A673 (cell line): ENCODE data around the gene ZNF680. TPM values are rescaled to one million over a fixed set of nuclear protein-coding genes. Genes with fewer than 3 reads are reported as not detected.

Experiments used
- BruUV-seq: library from RNA; stranded (reverse); fragments of 400-500 nt; replicated peaks from 2 replicates; lab custom pipeline; 2021; lab: Mats Ljungman, UMichigan
- CTCF ChIA-PET: fragments of 300-600 bp; sonication (Branson Sonifier 250); formaldehyde crosslinking; loops from one replicate; lab custom pipeline; 2022; ENCODE audit warnings: antibody characterized with exemption; lab: Charles Lee
- POLR2A ChIA-PET: fragments of 300-600 bp; sonication (Branson Sonifier 250); formaldehyde crosslinking; loops from one replicate; lab custom pipeline; 2022; ENCODE audit warnings: antibody characterized with exemption; ENCODE audit not compliant: low non-redundant PET; lab: Charles Lee
- DNase-seq: peaks from one replicate; pipeline ENCODE4 v3.0.0-alpha.2; 2015; ENCODE audit warnings: low spot score
- H3K27ac ChIP-seq: fragments of 200-600 bp; sonication (generic); 2 replicates; pipeline ENCODE4 v1.5.1; 2016; ENCODE audit warnings: mixed run types, low read depth, mild to moderate bottlenecking, mixed read lengths, antibody characterized with exemption, low read length; ENCODE audit not compliant: poor library complexity, severe bottlenecking
- H3K27me3 ChIP-seq: fragments of 200-600 bp; sonication (generic); replicated peaks from 2 replicates; pipeline ENCODE4 v1.6.1; 2017; ENCODE audit warnings: mixed run types, low read depth, mild to moderate bottlenecking, mixed read lengths, antibody characterized with exemption, low read length; ENCODE audit not compliant: insufficient read depth, poor library complexity
- H3K36me3 ChIP-seq: fragments of 200-600 bp; sonication (generic); 2 replicates; pipeline ENCODE4 v1.6.1; 2016; ENCODE audit warnings: mixed run types, mild to moderate bottlenecking, mixed read lengths, antibody characterized with exemption, low read length; ENCODE audit not compliant: insufficient read depth, poor library complexity, severe bottlenecking
- H3K4me1 ChIP-seq: fragments of 200-600 bp; sonication (generic); 2 replicates; pipeline ENCODE4 v1.6.1; 2017; ENCODE audit warnings: mixed run types, mild to moderate bottlenecking, mixed read lengths, antibody characterized with exemption, low read length; ENCODE audit not compliant: insufficient read depth, poor library complexity, severe bottlenecking
- H3K4me3 ChIP-seq: fragments of 200-600 bp; sonication (generic); 2 replicates; pipeline ENCODE4 v1.5.1; 2016; ENCODE audit warnings: low read depth, mixed run types, mild to moderate bottlenecking, mixed read lengths, low read length; ENCODE audit not compliant: poor library complexity, severe bottlenecking
- H3K9me3 ChIP-seq: fragments of 200-600 bp; sonication (generic); 2 replicates; pipeline ENCODE4 v1.6.1; 2016; ENCODE audit warnings: mixed run types, low read depth, mild to moderate bottlenecking, mixed read lengths, antibody characterized with exemption, low read length; ENCODE audit not compliant: poor library complexity, severe bottlenecking
- CTCF ChIP-seq: fragments of 300-800, 200-600 bp; sonication (generic); conservative IDR thresholded peaks from 2 replicates; pipeline ENCODE4 v1.5.1; 2017; ENCODE audit warnings: low read depth, mild to moderate bottlenecking, antibody characterized with exemption, low read length, moderate library complexity, mixed read lengths
- EZH2 ChIP-seq: fragments of 200-600 bp; sonication (generic); IDR thresholded peaks from 2 replicates; pipeline ENCODE4 v1.6.1; 2017; ENCODE audit warnings: borderline replicate concordance, low read depth, mild to moderate bottlenecking, mixed read lengths, antibody characterized with exemption, low read length; ENCODE audit not compliant: poor library complexity, severe bottlenecking
- intact Hi-C: fragments of 100-400 bp; cut with micrococcal nuclease; formaldehyde crosslinking; loops from one replicate; pipeline ENCODE4 v1.10.0; 2022; ENCODE audit not compliant: unreplicated experiment
- total RNA-seq: library from RNA; stranded (reverse); gene quantifications from 2 replicates; pipeline ENCODE4 v1.2.3, GENCODE V29; 2021

ZNF680 gene
- total RNA-seq, 1 experiment from 2014 or later, result 10.2 TPM

GRCh38 chr7:64533756-64534155, 29.1 kb downstream of the ZNF680 start:
- CTCF ChIA-PET, result no interaction called here
- TF ChIP-seq EZH2 (no peak), CTCF (no peak)
- POLR2A ChIA-PET, result no interaction called here
- Histone ChIP-seq H3K36me3 (peaks cover 10% of the 10 kb centered on the region), H3K27me3 (no peaks in the 10 kb centered on the region), H3K9me3 (peaks cover 48% of the 10 kb centered on the region), H3K27ac (no peak overlapping the region), H3K4me3 (no peak overlapping the region), H3K4me1 (no peaks in the 10 kb centered on the region)
- BruUV-seq, result no TSS peak
- intact Hi-C loops, result no loop called here
- no peak for DNase-seq

DNA sequence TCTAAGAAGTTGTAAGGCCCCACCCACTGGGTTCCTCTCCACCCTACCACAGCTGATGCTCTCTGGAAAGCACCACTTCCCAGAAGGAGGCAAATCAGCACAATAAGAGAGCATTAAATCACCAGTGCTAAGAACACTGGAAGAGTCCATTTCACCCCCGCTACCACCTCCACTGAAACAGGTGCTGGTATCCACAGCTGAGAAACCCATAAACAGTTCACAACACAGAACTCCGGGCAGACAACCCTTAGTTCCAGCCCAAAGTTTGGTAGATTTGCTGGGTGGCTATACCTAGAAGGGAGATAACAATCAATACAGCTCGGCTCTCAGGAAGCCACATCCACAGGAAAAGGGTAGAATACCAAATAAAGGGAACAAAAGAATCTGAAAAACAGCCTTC, 34.1 kb downstream of the ZNF680 start:
- POLR2A ChIA-PET, result no interaction called here
- peaks cover 21% of the 10 kb centered on the region for H3K36me3 ChIP-seq
- peaks cover 58% of the 10 kb centered on the region for H3K9me3 ChIP-seq
- no peaks in the 10 kb centered on the region for H3K4me1 ChIP-seq
- H3K27me3 ChIP-seq, result no peaks in the 10 kb centered on the region
- H3K4me3 ChIP-seq, result no peak overlapping the region
- CTCF ChIA-PET, result no interaction called here
- intact Hi-C loops, result no loop called here
- BruUV-seq, result no TSS peak
- H3K27ac ChIP-seq, result no peak overlapping the region
- no peak for DNase-seq
- no peak for TF ChIP-seq EZH2
- TF ChIP-seq CTCF, result no peak

DNA sequence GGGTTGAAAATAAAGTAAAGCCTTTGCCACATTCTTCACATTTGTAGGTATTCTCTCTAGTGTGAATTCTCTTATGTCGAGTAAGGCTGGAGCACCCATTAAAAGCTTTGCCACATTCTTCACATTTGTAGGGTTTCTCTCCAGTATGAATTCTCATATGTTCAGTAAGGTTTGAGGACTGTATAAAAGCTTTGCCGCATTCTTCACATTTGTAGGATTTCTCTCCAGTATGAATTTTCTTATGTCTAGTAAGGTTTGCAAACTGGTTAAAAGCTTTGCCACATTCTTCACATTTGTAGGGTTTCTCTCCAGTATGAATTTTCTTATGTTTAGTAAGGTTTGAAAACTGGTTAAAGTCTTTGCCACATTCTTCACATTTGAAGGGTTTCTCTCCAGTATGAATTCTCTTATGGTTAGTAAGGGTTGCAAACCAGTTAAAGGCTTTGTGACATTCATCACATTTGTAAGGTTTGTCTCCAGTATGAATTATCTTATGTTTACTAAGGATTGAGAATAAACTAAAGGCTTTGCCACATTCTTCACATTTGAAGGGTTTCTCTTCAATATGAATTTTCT, 41.4 kb downstream of the ZNF680 start:
- Histone ChIP-seq H3K4me3 (no peak overlapping the region), H3K4me1 (no peaks in the 10 kb centered on the region), H3K36me3 (peaks cover 35% of the 10 kb centered on the region), H3K27ac (no peak overlapping the region), H3K27me3 (no peaks in the 10 kb centered on the region), H3K9me3 (peaks cover 91% of the 10 kb centered on the region)
- TF ChIP-seq CTCF (no peak), EZH2 (no peak)
- no TSS peak for BruUV-seq
- ChIA-PET CTCF (no interaction called here), POLR2A (no interaction called here)
- intact Hi-C loops, result no loop called here
- no peak for DNase-seq
